ENCODE data around the gene SLC25A38. TPM values are rescaled to one million over a fixed set of nuclear protein-coding genes. Genes with fewer than 3 reads are reported as not detected.

SLC25A38 gene, protein sequence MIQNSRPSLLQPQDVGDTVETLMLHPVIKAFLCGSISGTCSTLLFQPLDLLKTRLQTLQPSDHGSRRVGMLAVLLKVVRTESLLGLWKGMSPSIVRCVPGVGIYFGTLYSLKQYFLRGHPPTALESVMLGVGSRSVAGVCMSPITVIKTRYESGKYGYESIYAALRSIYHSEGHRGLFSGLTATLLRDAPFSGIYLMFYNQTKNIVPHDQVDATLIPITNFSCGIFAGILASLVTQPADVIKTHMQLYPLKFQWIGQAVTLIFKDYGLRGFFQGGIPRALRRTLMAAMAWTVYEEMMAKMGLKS
- total RNA-seq, result 10 to 100 TPM; 43.8 to 51.2 (median 48.2) TPM

DNA sequence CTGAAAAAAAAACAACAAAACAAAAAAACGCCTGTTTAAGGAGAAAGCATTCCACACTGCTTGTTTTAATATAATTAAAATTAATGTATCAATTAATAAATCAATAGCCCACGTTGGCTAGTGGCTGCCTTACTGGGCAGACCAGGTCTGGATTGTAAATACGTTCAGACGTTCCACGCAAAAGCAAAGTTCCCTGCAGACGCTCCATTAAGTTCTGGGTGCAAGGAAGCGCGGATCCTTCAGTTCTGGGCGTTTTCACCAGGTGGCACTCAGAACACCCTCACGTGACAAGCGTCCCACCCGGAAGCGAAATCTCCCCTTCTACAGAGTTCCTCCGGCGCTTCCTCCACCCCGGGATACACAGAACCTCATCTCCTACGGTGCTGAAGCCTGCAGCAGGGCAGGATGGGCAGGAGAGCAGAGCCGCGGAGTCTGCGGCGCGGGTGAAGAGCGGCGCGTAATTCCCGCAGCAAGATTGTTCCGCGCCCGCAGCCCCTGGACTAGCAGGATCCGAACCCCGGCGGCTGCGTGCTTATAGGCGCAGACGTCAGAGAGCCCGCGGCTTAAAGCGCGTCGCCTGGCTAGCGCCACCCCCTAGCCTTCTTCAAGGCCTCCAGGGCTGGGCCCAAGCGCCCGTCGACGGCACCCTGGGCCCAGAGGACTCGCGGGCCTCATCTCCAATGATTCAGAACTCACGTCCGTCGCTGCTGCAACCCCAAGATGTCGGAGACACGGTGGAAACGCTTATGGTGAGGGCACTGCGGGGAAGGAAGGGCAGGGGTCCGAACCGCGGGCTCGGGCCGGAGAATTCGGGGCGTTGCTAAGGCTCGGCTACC lies at the start of gene SLC25A38:
Gene SLC25A38, plus strand, starts transcription at position 326 of the 836 bp plus-strand sequence. Its CDS starts 355 bp downstream, at position 681.
- peak; percentile 55 to 58 for TF ChIP-seq POLR2A (IDR thresholded peaks at IDR 0.05)
- TF ChIP-seq, protein P1, sequence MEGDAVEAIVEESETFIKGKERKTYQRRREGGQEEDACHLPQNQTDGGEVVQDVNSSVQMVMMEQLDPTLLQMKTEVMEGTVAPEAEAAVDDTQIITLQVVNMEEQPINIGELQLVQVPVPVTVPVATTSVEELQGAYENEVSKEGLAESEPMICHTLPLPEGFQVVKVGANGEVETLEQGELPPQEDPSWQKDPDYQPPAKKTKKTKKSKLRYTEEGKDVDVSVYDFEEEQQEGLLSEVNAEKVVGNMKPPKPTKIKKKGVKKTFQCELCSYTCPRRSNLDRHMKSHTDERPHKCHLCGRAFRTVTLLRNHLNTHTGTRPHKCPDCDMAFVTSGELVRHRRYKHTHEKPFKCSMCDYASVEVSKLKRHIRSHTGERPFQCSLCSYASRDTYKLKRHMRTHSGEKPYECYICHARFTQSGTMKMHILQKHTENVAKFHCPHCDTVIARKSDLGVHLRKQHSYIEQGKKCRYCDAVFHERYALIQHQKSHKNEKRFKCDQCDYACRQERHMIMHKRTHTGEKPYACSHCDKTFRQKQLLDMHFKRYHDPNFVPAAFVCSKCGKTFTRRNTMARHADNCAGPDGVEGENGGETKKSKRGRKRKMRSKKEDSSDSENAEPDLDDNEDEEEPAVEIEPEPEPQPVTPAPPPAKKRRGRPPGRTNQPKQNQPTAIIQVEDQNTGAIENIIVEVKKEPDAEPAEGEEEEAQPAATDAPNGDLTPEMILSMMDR (IDR thresholded peaks at IDR 0.05 in 4 of 5, conservative IDR thresholded peaks at IDR 0.05 in 1 of 5), result peak in 4 of 5 experiments; percentile 15 to 46 (median 28)
- no peaks in the 10 kb centered on the region for H3K36me3 ChIP-seq
- peak within 1 kb of the TSS; percentile 96 to 97 (median 96) for H3K27ac ChIP-seq
- H3K27me3 ChIP-seq, result no peaks in the 10 kb centered on the region
- H3K9me3 ChIP-seq, result no peaks in the 10 kb centered on the region
- H3K4me1 ChIP-seq, result peaks cover 14 to 20% of the 10 kb centered on the region in 2 donors
- in situ Hi-C loops (cut with MboI; ENCODE audit: low sequenced_read_pairs in 4 of 4) (loop anchor here in 1 of 4 donors (25.0 kb wide), 1 partner anchor 1079 kb away; the partner anchor contains the start of gene RPL14), intact Hi-C loops (cut with DNase I; ENCODE audit: low total_unique reads) (loop anchor here (5.0 kb wide), 3 partner anchors 201 to 331 kb away; partner anchors contain the start of genes GORASP1, SCN11A, TTC21A and WDR48)
- ATAC-seq (peak; percentile 76 to 82), DNase-seq (peak; percentile 74 to 76)
- peak within 1 kb of the TSS; percentile 81 to 98 (median 90) for H3K4me3 ChIP-seq

DNA sequence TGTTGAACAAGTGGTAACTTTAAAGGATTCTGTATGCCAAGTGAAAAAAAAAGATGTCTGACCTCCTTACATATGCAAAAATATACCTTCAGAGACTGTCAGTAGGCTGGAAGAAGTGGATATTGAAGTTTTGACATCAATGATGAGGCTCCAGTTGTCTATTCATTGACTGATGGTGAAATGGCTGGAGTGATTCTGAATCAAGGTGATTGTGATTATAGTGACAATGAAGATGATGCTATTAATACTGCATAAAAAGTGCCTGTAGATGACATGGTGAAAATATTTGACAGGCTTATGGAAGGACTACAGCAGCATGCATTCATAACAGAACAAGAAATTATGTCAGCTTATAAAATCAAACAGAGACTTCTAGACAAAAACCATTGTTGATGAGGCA lies 49.6 kb upstream of the SLC25A38 start:
- DNase-seq, result no peak
- no peak overlapping the region for H3K27ac ChIP-seq
- intact Hi-C loops (cut with DNase I; ENCODE audit: low total_unique reads) (no loop called here), in situ Hi-C loops (cut with MboI; ENCODE audit: low sequenced_read_pairs in 4 of 4) (no loop called here)
- H3K27me3 ChIP-seq, result no peaks in the 10 kb centered on the region
- no peaks in the 10 kb centered on the region for H3K9me3 ChIP-seq
- H3K4me3 ChIP-seq, result no peak overlapping the region
- no peaks in the 10 kb centered on the region for H3K4me1 ChIP-seq
- H3K36me3 ChIP-seq, result no peaks in the 10 kb centered on the region
- TF ChIP-seq POLR2A (IDR thresholded peaks at IDR 0.05), result no peak
- ATAC-seq, result no peak

DNA sequence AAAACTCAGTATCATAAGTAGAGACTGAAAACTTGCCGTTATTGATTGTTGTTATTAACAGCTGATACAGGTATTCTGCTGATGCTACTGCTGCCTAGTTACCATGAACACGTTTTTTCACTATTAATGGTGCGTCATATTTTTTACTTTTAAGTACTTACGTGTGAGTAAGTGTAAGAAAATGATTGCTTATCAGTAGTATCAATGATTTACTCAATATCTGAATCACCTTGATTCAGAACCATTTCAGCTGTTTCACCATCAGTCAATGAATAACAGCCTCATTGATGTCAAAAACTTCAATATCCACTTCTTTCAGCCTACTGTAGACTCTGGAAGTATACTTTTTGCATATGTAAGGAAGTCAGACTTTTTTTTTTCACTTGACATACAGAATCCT lies 49.0 kb upstream of the SLC25A38 start:
- TF ChIP-seq, protein P1 (IDR thresholded peaks at IDR 0.05 in 4 of 5, conservative IDR thresholded peaks at IDR 0.05 in 1 of 5), result no peak
- no peak for TF ChIP-seq POLR2A (IDR thresholded peaks at IDR 0.05)
- intact Hi-C loops (cut with DNase I; ENCODE audit: low total_unique reads) (no loop called here), in situ Hi-C loops (cut with MboI; ENCODE audit: low sequenced_read_pairs in 4 of 4) (no loop called here)
- Histone ChIP-seq H3K4me1 (no peaks in the 10 kb centered on the region), H3K9me3 (no peaks in the 10 kb centered on the region), H3K27ac (no peak overlapping the region), H3K27me3 (no peaks in the 10 kb centered on the region), H3K4me3 (no peak overlapping the region), H3K36me3 (no peaks in the 10 kb centered on the region)
- DNase-seq, result no peak
- ATAC-seq, result no peak

DNA sequence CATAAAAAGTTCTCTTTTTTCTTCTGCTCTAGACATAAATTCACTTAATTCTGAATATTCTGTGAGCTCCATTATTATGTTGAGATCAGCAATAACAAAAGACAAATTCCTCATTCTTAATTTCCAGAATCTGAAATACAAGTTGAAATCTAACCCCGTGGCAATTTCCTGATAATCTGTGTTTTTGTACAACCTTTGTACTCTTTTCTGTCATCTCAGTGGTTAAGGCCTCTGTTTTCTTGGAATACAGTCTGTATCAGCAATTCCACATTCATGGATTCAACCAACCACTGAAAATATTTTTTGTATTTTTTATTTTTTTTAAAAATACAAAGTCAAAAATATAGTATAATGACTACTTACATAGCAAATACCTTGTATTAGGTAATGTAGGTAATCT lies 45.0 kb upstream of the SLC25A38 start:
- in situ Hi-C loops (cut with MboI; ENCODE audit: low sequenced_read_pairs in 4 of 4), result no loop called here
- TF ChIP-seq, protein P1 (IDR thresholded peaks at IDR 0.05 in 4 of 5, conservative IDR thresholded peaks at IDR 0.05 in 1 of 5), result no peak
- TF ChIP-seq POLR2A (IDR thresholded peaks at IDR 0.05), result no peak
- H3K4me3 ChIP-seq, result no peak overlapping the region
- H3K9me3 ChIP-seq, result no peaks in the 10 kb centered on the region
- ATAC-seq (no peak), DNase-seq (no peak)
- H3K36me3 ChIP-seq, result no peaks in the 10 kb centered on the region
- intact Hi-C loops (cut with DNase I; ENCODE audit: low total_unique reads), result no loop called here
- no peak overlapping the region for H3K27ac ChIP-seq
- no peaks in the 10 kb centered on the region for H3K27me3 ChIP-seq
- no peaks in the 10 kb centered on the region for H3K4me1 ChIP-seq

DNA sequence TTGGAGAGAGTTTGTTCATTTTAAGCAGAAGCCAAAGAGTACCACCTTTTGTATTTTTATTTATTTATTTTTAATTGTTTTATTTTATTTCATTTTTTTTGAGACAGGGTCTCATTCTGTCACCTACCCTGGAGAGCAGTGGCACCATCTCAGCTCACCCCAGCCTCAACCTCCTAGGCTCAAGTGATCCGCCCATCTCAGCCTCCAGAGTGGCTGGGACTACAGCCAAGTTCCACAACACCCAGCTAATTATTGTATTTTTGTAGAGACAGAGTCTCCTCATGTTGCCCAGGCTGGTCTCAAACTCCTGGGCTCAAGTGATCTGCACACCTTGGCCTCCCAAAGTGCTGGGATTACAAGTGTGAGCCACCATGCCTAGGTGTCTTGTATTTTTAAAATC lies 44.1 kb upstream of the SLC25A38 start:
- H3K27me3 ChIP-seq, result no peaks in the 10 kb centered on the region
- no peak overlapping the region for H3K4me3 ChIP-seq
- H3K4me1 ChIP-seq, result no peaks in the 10 kb centered on the region
- H3K27ac ChIP-seq, result no peak overlapping the region
- intact Hi-C loops (cut with DNase I; ENCODE audit: low total_unique reads), result no loop called here
- no peaks in the 10 kb centered on the region for H3K36me3 ChIP-seq
- ATAC-seq (no peak), DNase-seq (no peak)
- no peak for TF ChIP-seq POLR2A (IDR thresholded peaks at IDR 0.05)
- TF ChIP-seq, protein P1 (IDR thresholded peaks at IDR 0.05 in 4 of 5, conservative IDR thresholded peaks at IDR 0.05 in 1 of 5), result no peak
- in situ Hi-C loops (cut with MboI; ENCODE audit: low sequenced_read_pairs in 4 of 4), result no loop called here
- H3K9me3 ChIP-seq, result no peaks in the 10 kb centered on the region

All from gastrocnemius medialis (tissue), 4 donors.